ENCODE data around the gene ZNF492.
"Not testable (repeated sequence)": the region's sequence is repeated elsewhere in the genome, so short reads cannot be mapped to it uniquely, and the experiment has no call there.

Gene ZNF492

DNA sequence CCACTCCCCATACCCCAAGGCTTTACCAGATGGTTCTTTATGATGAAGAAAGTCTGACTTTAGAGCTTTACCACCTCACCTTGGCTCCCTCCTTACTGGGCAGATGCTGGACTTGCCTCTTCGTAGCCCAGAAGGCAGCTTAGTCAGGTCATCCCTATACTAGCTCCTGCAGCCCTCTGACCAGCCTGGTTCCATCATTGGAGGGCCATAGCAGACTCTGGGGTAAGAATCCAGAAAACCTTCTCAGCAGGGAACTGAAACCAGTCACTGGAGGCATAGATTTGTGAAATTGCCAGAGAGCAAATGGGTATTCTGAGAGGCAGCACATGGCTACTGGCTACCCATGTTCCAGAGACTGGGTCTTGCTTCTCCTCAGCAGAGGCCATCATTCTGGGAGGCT, 21.8 kb upstream of the ZNF492 start:
- Histone ChIP-seq H3K4me2 (ENCODE audit: low read depth, low read length, poor library complexity, severe bottlenecking) (no peak overlapping the region), H3K4me1 (ENCODE audit: insufficient read depth, low read length, poor library complexity, severe bottlenecking) (no peaks in the 10 kb centered on the region), H3F3A (ENCODE audit: low read depth) (no peaks in the 10 kb centered on the region), H3K9me3 (ENCODE audit: insufficient read depth, low read depth, low read length) (peaks cover 11% of the 10 kb centered on the region; the same call in 1 of the 2 replicates), H3K9me2 (replicated peaks; ENCODE audit: low read depth, low read length) (no peaks in the 10 kb centered on the region), H3K4me3 (ENCODE audit: low read length, poor library complexity, severe bottlenecking) (no peak overlapping the region), H4K20me1 (ENCODE audit: insufficient read depth, low read length, poor library complexity, severe bottlenecking) (no peaks in the 10 kb centered on the region), H2AFZ (ENCODE audit: low read length) (no peak overlapping the region), H3K27me3 (ENCODE audit: insufficient read depth, low read length, poor library complexity, severe bottlenecking) (no peaks in the 10 kb centered on the region), H3K36me3 (ENCODE audit: insufficient read depth, low read length) (no peaks in the 10 kb centered on the region), H3K79me2 (ENCODE audit: insufficient read depth, low read length) (no peaks in the 10 kb centered on the region), H3K9ac (ENCODE audit: low read depth, low read length, poor library complexity, severe bottlenecking) (no peak overlapping the region)
- TF ChIP-seq, protein P1, sequence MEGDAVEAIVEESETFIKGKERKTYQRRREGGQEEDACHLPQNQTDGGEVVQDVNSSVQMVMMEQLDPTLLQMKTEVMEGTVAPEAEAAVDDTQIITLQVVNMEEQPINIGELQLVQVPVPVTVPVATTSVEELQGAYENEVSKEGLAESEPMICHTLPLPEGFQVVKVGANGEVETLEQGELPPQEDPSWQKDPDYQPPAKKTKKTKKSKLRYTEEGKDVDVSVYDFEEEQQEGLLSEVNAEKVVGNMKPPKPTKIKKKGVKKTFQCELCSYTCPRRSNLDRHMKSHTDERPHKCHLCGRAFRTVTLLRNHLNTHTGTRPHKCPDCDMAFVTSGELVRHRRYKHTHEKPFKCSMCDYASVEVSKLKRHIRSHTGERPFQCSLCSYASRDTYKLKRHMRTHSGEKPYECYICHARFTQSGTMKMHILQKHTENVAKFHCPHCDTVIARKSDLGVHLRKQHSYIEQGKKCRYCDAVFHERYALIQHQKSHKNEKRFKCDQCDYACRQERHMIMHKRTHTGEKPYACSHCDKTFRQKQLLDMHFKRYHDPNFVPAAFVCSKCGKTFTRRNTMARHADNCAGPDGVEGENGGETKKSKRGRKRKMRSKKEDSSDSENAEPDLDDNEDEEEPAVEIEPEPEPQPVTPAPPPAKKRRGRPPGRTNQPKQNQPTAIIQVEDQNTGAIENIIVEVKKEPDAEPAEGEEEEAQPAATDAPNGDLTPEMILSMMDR (conservative IDR thresholded peaks at IDR 0.05; ENCODE audit: low read length): no peak
- no peak for TF ChIP-seq EZH2phosphoT487 (IDR thresholded peaks at IDR 0.05; ENCODE audit: borderline replicate concordance)

DNA sequence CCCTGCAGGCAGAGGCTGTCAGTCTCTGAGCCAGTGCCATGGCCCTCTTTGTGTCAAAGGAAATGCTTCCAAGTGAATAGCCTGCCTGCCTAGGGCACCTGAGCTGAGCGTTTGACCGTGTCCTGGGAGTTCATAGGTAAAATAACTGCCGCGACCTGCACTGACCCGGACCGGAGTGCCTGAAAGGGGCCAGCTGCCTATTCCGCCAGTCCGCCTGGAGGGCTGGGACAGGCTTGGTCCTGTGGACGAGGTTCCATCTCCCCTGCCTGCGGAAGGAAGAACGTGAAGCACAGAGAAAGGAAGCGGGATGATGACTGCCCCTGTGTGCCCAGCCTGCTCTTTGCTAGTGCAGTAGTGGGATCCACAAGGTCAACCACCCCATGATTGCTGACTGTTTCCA, 17.5 kb upstream of the ZNF492 start:
- H3K9me2 ChIP-seq (replicated peaks; ENCODE audit: low read depth, low read length): no peaks in the 10 kb centered on the region
- no peaks in the 10 kb centered on the region for H3K27me3 ChIP-seq (ENCODE audit: insufficient read depth, low read length, poor library complexity, severe bottlenecking)
- H3K4me1 ChIP-seq (ENCODE audit: insufficient read depth, low read length, poor library complexity, severe bottlenecking): no peaks in the 10 kb centered on the region
- no peaks in the 10 kb centered on the region for H3K36me3 ChIP-seq (ENCODE audit: insufficient read depth, low read length)
- H2AFZ ChIP-seq (ENCODE audit: low read length): no peak overlapping the region
- H3K4me3 ChIP-seq (ENCODE audit: low read length, poor library complexity, severe bottlenecking): no peak overlapping the region
- H3K9ac ChIP-seq (ENCODE audit: low read depth, low read length, poor library complexity, severe bottlenecking): no peak overlapping the region
- no peak overlapping the region for H3K4me2 ChIP-seq (ENCODE audit: low read depth, low read length, poor library complexity, severe bottlenecking)
- H3K9me3 ChIP-seq (ENCODE audit: insufficient read depth, low read depth, low read length): peaks cover 8% of the 10 kb centered on the region; the same call in 1 of the 2 replicates
- no peaks in the 10 kb centered on the region for H3F3A ChIP-seq (ENCODE audit: low read depth)
- no peaks in the 10 kb centered on the region for H4K20me1 ChIP-seq (ENCODE audit: insufficient read depth, low read length, poor library complexity, severe bottlenecking)
- no peak for TF ChIP-seq EZH2phosphoT487 (IDR thresholded peaks at IDR 0.05; ENCODE audit: borderline replicate concordance)
- TF ChIP-seq, protein P1 (conservative IDR thresholded peaks at IDR 0.05; ENCODE audit: low read length): no peak
- H3K79me2 ChIP-seq (ENCODE audit: insufficient read depth, low read length): no peaks in the 10 kb centered on the region

DNA sequence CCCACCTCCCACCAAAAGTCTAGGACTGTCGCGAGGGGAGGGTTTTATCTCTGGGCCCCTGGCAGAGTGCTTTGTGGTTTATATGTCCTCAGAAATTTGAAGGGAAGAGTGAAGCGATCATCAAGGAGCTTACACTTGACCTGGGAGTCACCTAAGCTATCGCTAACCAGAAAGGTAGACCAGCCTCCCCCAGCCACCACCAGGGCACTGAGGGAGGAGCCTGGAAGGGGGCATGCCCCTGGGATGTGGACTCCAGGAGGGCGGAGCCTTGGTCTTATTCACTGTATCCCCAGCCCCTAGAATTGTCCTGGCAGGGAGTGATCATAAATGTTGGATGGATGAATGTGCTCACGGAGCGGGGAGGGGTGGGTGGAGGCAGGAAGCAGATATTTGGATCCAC, 16.9 kb upstream of the ZNF492 start:
- not testable (repeated sequence) for H2AFZ ChIP-seq (ENCODE audit: low read length); H3F3A ChIP-seq (ENCODE audit: low read depth); H3K4me2 ChIP-seq (ENCODE audit: low read depth, low read length, poor library complexity, severe bottlenecking); H3K36me3 ChIP-seq (ENCODE audit: insufficient read depth, low read length); H3K27me3 ChIP-seq (ENCODE audit: insufficient read depth, low read length, poor library complexity, severe bottlenecking); H3K4me1 ChIP-seq (ENCODE audit: insufficient read depth, low read length, poor library complexity, severe bottlenecking); H3K9me2 ChIP-seq (replicated peaks; ENCODE audit: low read depth, low read length); H3K9me3 ChIP-seq (ENCODE audit: insufficient read depth, low read depth, low read length); H3K4me3 ChIP-seq (ENCODE audit: low read length, poor library complexity, severe bottlenecking); H4K20me1 ChIP-seq (ENCODE audit: insufficient read depth, low read length, poor library complexity, severe bottlenecking); H3K79me2 ChIP-seq (ENCODE audit: insufficient read depth, low read length); H3K9ac ChIP-seq (ENCODE audit: low read depth, low read length, poor library complexity, severe bottlenecking)

DNA sequence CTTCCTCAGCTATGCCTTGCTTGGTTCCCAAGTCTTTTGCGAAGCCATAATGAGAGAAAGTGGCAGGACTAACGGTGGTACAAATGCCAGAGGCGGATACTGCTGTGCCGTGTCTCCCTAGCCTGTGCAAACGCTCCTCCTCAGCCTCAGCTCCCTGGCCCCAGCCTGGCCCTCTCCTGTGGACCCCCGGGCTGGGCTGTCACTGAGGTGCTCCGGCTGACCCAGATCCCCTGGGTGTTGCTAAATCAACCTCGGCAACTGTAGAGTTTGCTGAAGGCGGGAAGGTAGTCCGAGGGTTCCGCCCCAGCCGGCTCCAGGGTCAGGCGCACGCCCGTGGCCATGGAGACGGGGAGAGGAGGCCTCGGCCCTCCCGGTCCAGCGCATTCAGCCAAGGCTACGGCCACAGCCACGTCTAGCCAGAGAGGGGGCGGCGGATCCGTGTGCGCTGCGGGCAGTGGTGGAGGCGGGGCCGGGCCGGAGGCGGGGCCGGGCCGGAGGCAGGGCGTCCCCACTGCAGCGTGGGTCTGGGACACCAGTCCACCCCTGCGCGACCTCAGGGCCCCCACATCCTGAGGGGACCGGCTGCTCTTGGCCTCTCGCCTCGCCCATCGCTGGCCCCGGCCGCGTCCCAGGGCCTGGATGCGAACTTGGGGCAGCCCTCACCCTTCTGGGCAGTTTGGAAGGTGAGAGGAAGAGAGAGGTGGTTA, 16.4 kb upstream of the ZNF492 start:
- Histone ChIP-seq H3K4me3 (ENCODE audit: low read length, poor library complexity, severe bottlenecking) (no peak overlapping the region), H3K9me3 (ENCODE audit: insufficient read depth, low read depth, low read length) (peaks cover 4% of the 10 kb centered on the region; the same call in 1 of the 2 replicates)
- no peak for TF ChIP-seq EZH2phosphoT487 (IDR thresholded peaks at IDR 0.05; ENCODE audit: borderline replicate concordance)
- TF ChIP-seq, protein P1 (conservative IDR thresholded peaks at IDR 0.05; ENCODE audit: low read length): no peak

More for the DNA sequence above, 16.4 kb upstream of the ZNF492 start:
- Histone ChIP-seq H2AFZ (ENCODE audit: low read length) (no peak overlapping the region), H3K9ac (ENCODE audit: low read depth, low read length, poor library complexity, severe bottlenecking) (no peak overlapping the region), H3F3A (ENCODE audit: low read depth) (no peaks in the 10 kb centered on the region), H3K4me1 (ENCODE audit: insufficient read depth, low read length, poor library complexity, severe bottlenecking) (no peaks in the 10 kb centered on the region), H3K79me2 (ENCODE audit: insufficient read depth, low read length) (no peaks in the 10 kb centered on the region), H4K20me1 (ENCODE audit: insufficient read depth, low read length, poor library complexity, severe bottlenecking) (no peaks in the 10 kb centered on the region), H3K9me2 (replicated peaks; ENCODE audit: low read depth, low read length) (no peaks in the 10 kb centered on the region), H3K36me3 (ENCODE audit: insufficient read depth, low read length) (no peaks in the 10 kb centered on the region), H3K4me2 (ENCODE audit: low read depth, low read length, poor library complexity, severe bottlenecking) (no peak overlapping the region), H3K27me3 (ENCODE audit: insufficient read depth, low read length, poor library complexity, severe bottlenecking) (no peaks in the 10 kb centered on the region)

Measured in Loucy (cell line).